Measurements from ENCODE around the gene RDH16. TPM values are rescaled to one million over a fixed set of nuclear protein-coding genes. Genes with fewer than 3 reads are reported as not detected.

The RDH16 gene
- total RNA-seq, 1 experiment from 2014 or later: 0.59 TPM

DNA sequence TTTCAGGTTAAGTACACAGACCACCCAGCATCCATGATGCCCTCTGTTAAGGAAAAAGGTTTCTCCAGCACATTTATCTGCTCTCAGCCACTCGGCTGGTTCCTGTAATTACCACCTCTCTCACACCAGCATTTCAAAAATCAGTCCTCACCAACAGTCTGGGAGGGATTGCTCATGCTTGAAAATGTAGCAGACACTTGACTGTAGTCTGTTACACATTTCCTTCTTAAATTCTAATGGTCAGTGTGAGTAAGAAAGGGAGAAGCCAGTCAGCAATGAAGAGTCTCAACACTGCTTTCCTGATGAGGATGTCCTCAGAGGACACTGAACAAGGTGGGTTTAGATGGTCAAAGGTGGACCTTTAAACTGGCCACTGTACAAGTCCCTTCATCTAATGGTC lies 43.0 kb upstream of the RDH16 start (continued):
- TF ChIP-seq SRF (IDR thresholded peaks at IDR 0.05; ENCODE audit: low read depth) (no peak), RAD21 (IDR thresholded peaks at IDR 0.05; ENCODE audit: low read depth) (no peak), EZH2 (IDR thresholded peaks at IDR 0.05) (no peak), TCF7L2 (IDR thresholded peaks at IDR 0.05; ENCODE audit: borderline replicate concordance, extremely low read depth, insufficient read depth, insufficient read length) (no peak), YY1 (IDR thresholded peaks at IDR 0.05; ENCODE audit: extremely low read depth, insufficient replicate concordance, low read depth, low read length) (no peak), POLR2A (IDR thresholded peaks at IDR 0.05; ENCODE audit: borderline replicate concordance, extremely low read depth, insufficient read depth, insufficient read length) (no peak)
- TF ChIP-seq, protein P1, sequence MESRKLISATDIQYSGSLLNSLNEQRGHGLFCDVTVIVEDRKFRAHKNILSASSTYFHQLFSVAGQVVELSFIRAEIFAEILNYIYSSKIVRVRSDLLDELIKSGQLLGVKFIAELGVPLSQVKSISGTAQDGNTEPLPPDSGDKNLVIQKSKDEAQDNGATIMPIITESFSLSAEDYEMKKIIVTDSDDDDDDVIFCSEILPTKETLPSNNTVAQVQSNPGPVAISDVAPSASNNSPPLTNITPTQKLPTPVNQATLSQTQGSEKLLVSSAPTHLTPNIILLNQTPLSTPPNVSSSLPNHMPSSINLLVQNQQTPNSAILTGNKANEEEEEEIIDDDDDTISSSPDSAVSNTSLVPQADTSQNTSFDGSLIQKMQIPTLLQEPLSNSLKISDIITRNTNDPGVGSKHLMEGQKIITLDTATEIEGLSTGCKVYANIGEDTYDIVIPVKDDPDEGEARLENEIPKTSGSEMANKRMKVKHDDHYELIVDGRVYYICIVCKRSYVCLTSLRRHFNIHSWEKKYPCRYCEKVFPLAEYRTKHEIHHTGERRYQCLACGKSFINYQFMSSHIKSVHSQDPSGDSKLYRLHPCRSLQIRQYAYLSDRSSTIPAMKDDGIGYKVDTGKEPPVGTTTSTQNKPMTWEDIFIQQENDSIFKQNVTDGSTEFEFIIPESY (IDR thresholded peaks at IDR 0.05; ENCODE audit: extremely low read depth, insufficient replicate concordance, low read length): no peak

DNA sequence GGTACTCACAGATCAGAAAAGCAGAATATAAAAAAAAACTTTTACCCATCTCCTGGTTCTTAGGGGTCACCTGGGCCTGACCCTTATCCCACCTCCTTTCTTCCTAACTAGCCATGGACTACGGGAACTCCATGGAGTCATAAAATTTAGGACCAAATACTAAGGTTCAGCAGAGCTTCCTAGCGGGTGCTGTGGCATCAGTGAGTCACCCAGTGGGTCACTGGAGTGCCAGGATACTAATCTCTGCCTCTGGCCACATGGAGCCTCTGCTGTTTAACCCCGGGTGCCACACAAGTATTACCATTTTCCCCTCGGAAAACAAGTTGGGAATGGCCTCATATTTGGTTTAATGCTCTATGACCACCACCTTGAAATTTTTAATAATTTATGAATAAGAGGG lies 42.0 kb upstream of the RDH16 start:
- POLR2A ChIA-PET: no interaction called here
- DNase-seq (ENCODE audit: low read depth, low spot score) (no peak), ATAC-seq (no peak)
- no peak overlapping the region for H3K27ac ChIP-seq (ENCODE audit: low read depth, low read length)
- no peaks in the 10 kb centered on the region for H3K9me3 ChIP-seq (ENCODE audit: control insufficient read depth in 1 of 2, insufficient read depth in 1 of 2, low read depth in 1 of 2, low read length in 2 of 2)
- H3K4me2 ChIP-seq (ENCODE audit: low read length): no peak overlapping the region
- H3K79me2 ChIP-seq (ENCODE audit: insufficient read depth, low read length): peaks cover 38% of the 10 kb centered on the region
- no peaks in the 10 kb centered on the region for H4K20me1 ChIP-seq (ENCODE audit: insufficient read depth)
- no peak overlapping the region for H3K9ac ChIP-seq (ENCODE audit: low read length)
- no peak for TF ChIP-seq EZH2phosphoT487 (IDR thresholded peaks at IDR 0.05; ENCODE audit: borderline replicate concordance)
- TF ChIP-seq, protein P2, sequence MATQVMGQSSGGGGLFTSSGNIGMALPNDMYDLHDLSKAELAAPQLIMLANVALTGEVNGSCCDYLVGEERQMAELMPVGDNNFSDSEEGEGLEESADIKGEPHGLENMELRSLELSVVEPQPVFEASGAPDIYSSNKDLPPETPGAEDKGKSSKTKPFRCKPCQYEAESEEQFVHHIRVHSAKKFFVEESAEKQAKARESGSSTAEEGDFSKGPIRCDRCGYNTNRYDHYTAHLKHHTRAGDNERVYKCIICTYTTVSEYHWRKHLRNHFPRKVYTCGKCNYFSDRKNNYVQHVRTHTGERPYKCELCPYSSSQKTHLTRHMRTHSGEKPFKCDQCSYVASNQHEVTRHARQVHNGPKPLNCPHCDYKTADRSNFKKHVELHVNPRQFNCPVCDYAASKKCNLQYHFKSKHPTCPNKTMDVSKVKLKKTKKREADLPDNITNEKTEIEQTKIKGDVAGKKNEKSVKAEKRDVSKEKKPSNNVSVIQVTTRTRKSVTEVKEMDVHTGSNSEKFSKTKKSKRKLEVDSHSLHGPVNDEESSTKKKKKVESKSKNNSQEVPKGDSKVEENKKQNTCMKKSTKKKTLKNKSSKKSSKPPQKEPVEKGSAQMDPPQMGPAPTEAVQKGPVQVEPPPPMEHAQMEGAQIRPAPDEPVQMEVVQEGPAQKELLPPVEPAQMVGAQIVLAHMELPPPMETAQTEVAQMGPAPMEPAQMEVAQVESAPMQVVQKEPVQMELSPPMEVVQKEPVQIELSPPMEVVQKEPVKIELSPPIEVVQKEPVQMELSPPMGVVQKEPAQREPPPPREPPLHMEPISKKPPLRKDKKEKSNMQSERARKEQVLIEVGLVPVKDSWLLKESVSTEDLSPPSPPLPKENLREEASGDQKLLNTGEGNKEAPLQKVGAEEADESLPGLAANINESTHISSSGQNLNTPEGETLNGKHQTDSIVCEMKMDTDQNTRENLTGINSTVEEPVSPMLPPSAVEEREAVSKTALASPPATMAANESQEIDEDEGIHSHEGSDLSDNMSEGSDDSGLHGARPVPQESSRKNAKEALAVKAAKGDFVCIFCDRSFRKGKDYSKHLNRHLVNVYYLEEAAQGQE (IDR thresholded peaks at IDR 0.05; ENCODE audit: low read depth): no peak
- TF ChIP-seq, protein P3, sequence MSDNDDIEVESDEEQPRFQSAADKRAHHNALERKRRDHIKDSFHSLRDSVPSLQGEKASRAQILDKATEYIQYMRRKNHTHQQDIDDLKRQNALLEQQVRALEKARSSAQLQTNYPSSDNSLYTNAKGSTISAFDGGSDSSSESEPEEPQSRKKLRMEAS (IDR thresholded peaks at IDR 0.05): no peak
- TF ChIP-seq, protein P1 (IDR thresholded peaks at IDR 0.05; ENCODE audit: extremely low read depth, insufficient replicate concordance, low read length): no peak
- TF ChIP-seq ZFX (IDR thresholded peaks at IDR 0.05): no peak
- no peak for TF ChIP-seq JUND (IDR thresholded peaks at IDR 0.05)
- no peak for TF ChIP-seq FOSL1 (IDR thresholded peaks at IDR 0.05; ENCODE audit: low read depth)
- TF ChIP-seq, protein P4, sequence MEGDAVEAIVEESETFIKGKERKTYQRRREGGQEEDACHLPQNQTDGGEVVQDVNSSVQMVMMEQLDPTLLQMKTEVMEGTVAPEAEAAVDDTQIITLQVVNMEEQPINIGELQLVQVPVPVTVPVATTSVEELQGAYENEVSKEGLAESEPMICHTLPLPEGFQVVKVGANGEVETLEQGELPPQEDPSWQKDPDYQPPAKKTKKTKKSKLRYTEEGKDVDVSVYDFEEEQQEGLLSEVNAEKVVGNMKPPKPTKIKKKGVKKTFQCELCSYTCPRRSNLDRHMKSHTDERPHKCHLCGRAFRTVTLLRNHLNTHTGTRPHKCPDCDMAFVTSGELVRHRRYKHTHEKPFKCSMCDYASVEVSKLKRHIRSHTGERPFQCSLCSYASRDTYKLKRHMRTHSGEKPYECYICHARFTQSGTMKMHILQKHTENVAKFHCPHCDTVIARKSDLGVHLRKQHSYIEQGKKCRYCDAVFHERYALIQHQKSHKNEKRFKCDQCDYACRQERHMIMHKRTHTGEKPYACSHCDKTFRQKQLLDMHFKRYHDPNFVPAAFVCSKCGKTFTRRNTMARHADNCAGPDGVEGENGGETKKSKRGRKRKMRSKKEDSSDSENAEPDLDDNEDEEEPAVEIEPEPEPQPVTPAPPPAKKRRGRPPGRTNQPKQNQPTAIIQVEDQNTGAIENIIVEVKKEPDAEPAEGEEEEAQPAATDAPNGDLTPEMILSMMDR (IDR thresholded peaks at IDR 0.05 in 2 of 3, conservative IDR thresholded peaks at IDR 0.05 in 1 of 3; ENCODE audit: borderline replicate concordance in 1 of 3, insufficient read depth in 1 of 3, low read depth in 2 of 3, low read length in 2 of 3): no peak
- no peak for TF ChIP-seq ZNF274 (IDR thresholded peaks at IDR 0.05; ENCODE audit: low read depth, low read length)
- H3K4me3 ChIP-seq (replicated peaks in 1 of 2; ENCODE audit: low read depth in 1 of 2, low read length in 2 of 2): no peak overlapping the region
- no peaks in the 10 kb centered on the region for H3K9me2 ChIP-seq (ENCODE audit: insufficient read depth)
- peaks cover 21 to 31% of the 10 kb centered on the region in 2 experiments for H3K36me3 ChIP-seq (ENCODE audit: control insufficient read depth in 1 of 2, insufficient read depth in 2 of 2, low read length in 2 of 2)
- peaks cover 0 to 6% of the 10 kb centered on the region in 2 experiments; a peak in 3 of 4 replicates for H3K4me1 ChIP-seq (ENCODE audit: control insufficient read depth in 1 of 2, insufficient read depth in 2 of 2, low read length in 2 of 2)
- CTCF ChIA-PET: no interaction called here
- no peaks in the 10 kb centered on the region for H3K27me3 ChIP-seq (ENCODE audit: insufficient read depth, low read length)
- H2AFZ ChIP-seq (ENCODE audit: low read depth, low read length, poor library complexity, severe bottlenecking): no peak overlapping the region
- intact Hi-C loops (cut with micrococcal nuclease): no loop called here
- RAD21 ChIA-PET (ENCODE audit: low non-redundant PET in 1 of 2, low total read pairs in 2 of 2, uncharacterized antibody in 2 of 2, unreplicated experiment in 2 of 2): no interaction called here
- no TSS peak for BruUV-seq (replicated peaks)
